GM12872 (cell line): ENCODE data around the gene ARHGEF39.

Experiments
- CTCF ChIP-seq: IDR thresholded peaks from 3 replicates; pipeline ENCODE4 v1.5.1; 2011; ENCODE audit warnings: low read depth, mild to moderate bottlenecking, low read length, moderate library complexity; ENCODE audit not compliant: insufficient read depth

Gene ARHGEF39

DNA sequence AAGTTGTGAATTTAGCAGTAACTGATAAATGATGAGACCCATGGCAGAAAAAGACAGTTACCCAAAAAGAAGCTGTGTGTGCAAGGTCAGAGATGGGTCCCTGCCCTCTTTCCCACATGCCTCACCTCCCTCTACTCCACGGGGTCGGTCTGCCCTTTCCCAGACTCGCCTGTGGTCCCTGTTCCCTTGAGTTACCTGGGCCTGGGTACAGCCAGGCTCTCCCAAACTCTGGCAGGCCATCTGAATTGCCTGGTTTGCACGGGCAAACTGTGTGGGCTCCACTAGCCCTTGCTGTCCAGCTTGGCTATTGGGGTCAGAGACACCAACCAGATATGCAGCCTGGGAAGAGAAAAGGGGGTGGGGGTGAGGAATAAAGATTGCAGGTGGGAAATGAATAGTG, 43.2 kb upstream of the ARHGEF39 start:
- no peak for TF ChIP-seq CTCF

- no peak for TF ChIP-seq CTCF
Measured at GRCh38 chr9:35706951-35707350, 42.0 kb upstream of the ARHGEF39 start.

GRCh38 chr9:35705836-35706430, 40.9 kb upstream of the ARHGEF39 start:
- TF ChIP-seq CTCF, result no peak

GRCh38 chr9:35705372-35705771, 40.4 kb upstream of the ARHGEF39 start:
- no peak for TF ChIP-seq CTCF

- TF ChIP-seq CTCF, result no peak
Measured at GRCh38 chr9:35703906-35704672, 39.1 kb upstream of the ARHGEF39 start.

GRCh38 chr9:35702696-35703095, 37.7 kb upstream of the ARHGEF39 start:
- no peak for TF ChIP-seq CTCF

GRCh38 chr9:35700942-35701341, 35.9 kb upstream of the ARHGEF39 start:
- no peak for TF ChIP-seq CTCF
